H1 (cell line): ENCODE data around the gene VCP. TPM values are rescaled to one million over a fixed set of nuclear protein-coding genes. Genes with fewer than 3 reads are reported as not detected.

Experiments used
- ASH2L ChIP-seq: fragments of 200-600, 300-600 bp; sonication (generic); IDR thresholded peaks from one replicate; pipeline ENCODE4 v1.7.1; 2017; ENCODE audit warnings: low read length
- EZH2 ChIP-seq: fragments of 200-600 bp; sonication (generic); IDR thresholded peaks from 2 replicates; pipeline ENCODE4 v1.7.1; 2012; ENCODE audit warnings: low read depth, mild to moderate bottlenecking, moderate library complexity, low read length, inconsistent platforms; ENCODE audit not compliant: severe bottlenecking
- FOSL1 ChIP-seq: IDR thresholded peaks from 2 replicates; pipeline ENCODE4 v1.6.1; 2011; ENCODE audit warnings: mild to moderate bottlenecking, low read depth, low read length, moderate library complexity; ENCODE audit not compliant: insufficient read depth
- GABPA ChIP-seq: IDR thresholded peaks from 2 replicates; pipeline ENCODE4 v1.6.1; 2011; ENCODE audit warnings: mild to moderate bottlenecking, low read length, moderate library complexity, borderline replicate concordance; ENCODE audit not compliant: insufficient read depth
- NRF1 ChIP-seq: IDR thresholded peaks from 2 replicates; pipeline ENCODE4 v1.6.1; 2011; ENCODE audit warnings: mild to moderate bottlenecking, low read depth, low read length, improper control_type of control experiment
- SIN3A ChIP-seq, 2 experiments: IDR thresholded peaks in 1 of 2; conservative IDR thresholded peaks in 1 of 2; 2 replicates each; pipeline ENCODE4 v1.6.1; 2011 to 2012; ENCODE audit warnings: low read length in 2 of 2, improper control_type of control experiment in 1 of 2, low read depth in 1 of 2, mild to moderate bottlenecking in 1 of 2
- TAF7 ChIP-seq: optimal IDR thresholded peaks from 2 replicates; pipeline ENCODE3; 2011; ENCODE audit warnings: low read depth, mild to moderate bottlenecking, inconsistent platforms, low read length, moderate library complexity, borderline replicate concordance
- TEAD4 ChIP-seq: IDR thresholded peaks from 2 replicates; pipeline ENCODE4 v1.6.1; 2012; ENCODE audit warnings: low read depth, low read length, inconsistent platforms, mixed read lengths
- ZNF274 ChIP-seq: IDR thresholded peaks from 2 replicates; pipeline ENCODE4 v1.7.0; 2012; ENCODE audit warnings: low read length, borderline replicate concordance; ENCODE audit errors: extremely low read depth
- polyA plus RNA-seq, 7 experiments: library from polyadenylated mRNA; depleted of rRNA in 3 of 7; stranded (reverse) in 5 of 7; unstranded in 2 of 7; fragments of >200 nt in 5 of 7; fragments of 200-250 nt in 2 of 7; gene quantifications; 1 replicate in 5 of 7; 2 replicates in 1 of 7; 4 replicates in 1 of 7; pipeline versions ENCODE4 v1.2.1 to v1.2.3, GENCODE V29; 2011 to 2013; ENCODE audit warnings: missing spikeins in 2 of 7, mixed read lengths in 2 of 7
- total RNA-seq: library from RNA; stranded (reverse); fragmentation: NEBNext Ultra II Directional; extraction: Animal tissue kit (Norgen Biotek cat#: 25700); gene quantifications from 2 replicates; pipeline ENCODE4 v1.2.1, GENCODE V29; 2021

The VCP gene
- total and polyA plus RNA-seq, 2 of the 8 experiments (the other 6 are each of a cell fraction or from before 2014, with no cell fraction given), result 173 to 375 TPM

DNA sequence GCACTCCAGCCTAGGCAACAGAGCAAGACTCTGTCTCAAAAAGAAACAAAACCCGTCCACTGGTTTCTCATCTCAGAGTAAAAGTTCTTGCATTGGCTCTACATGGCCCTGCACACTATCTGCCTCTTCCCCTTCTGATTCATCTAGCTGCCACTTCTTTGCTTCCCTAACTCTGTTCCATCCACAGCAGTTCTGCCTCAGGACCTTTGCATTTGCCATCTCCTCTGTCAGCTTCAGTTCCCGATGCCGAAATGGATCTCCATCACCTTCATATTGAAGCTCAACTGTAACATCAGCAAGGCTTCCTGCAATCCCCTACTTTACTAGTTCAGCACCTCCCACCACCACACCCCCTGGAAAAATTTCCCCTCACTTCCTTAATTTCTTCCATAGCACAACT, 25.1 kb upstream of the VCP start (continued):
- TF ChIP-seq TAF7 (no peak), EZH2 (no peak), ASH2L (no peak), ZNF274 (no peak), FOSL1 (no peak), SIN3A (conservative IDR thresholded peaks at IDR 0.05 in 1 of 2, IDR thresholded peaks at IDR 0.05 in 1 of 2; ENCODE audit: low read depth in 1 of 2, low read length in 2 of 2) (no peak), GABPA (no peak), TEAD4 (no peak), NRF1 (no peak)
